K562 (cell line): Measurements from ENCODE around the gene BAMBI. TPM values are rescaled to one million over a fixed set of nuclear protein-coding genes. Genes with fewer than 3 reads are reported as not detected.

Experiments used
- ATAC-seq: fragments of 200-7000 bp; cut with Tn5 transposase; 3 replicates; pipeline ENCODE4 v1.9.1; 2020; ENCODE audit warnings: moderate library complexity
- BruUV-seq: library from RNA; stranded (reverse); fragments of 400-500 nt; replicated peaks from 2 replicates; lab custom pipeline; 2021; lab: Mats Ljungman, UMichigan
- CTCF ChIA-PET: fragments of 300-600 bp; formaldehyde crosslinking; extraction: SDS; loops from one replicate; lab custom pipeline; 2021; ENCODE audit warnings: low intra/inter-chr PET ratio; lab: Yijun Ruan, JAX
- POLR2A ChIA-PET: fragments of 300-600, 350-650 bp; sonication (Branson Sonifier 250); formaldehyde crosslinking; extraction: SDS; loops from one replicate; lab custom pipeline; 2021; ENCODE audit warnings: antibody characterized with exemption, inconsistent platforms; lab: Yijun Ruan, JAX
- DNase-seq, 4 experiments: peaks; one replicate each; pipeline versions ENCODE4 v3.0.0 to v3.0.0-alpha.2; 2011 to 2018; ENCODE audit warnings: low spot score in 3 of 4, mixed read lengths in 3 of 4; ENCODE audit errors: extremely low read depth in 1 of 4
- FAIRE-seq: peaks from 2 replicates; lab custom pipeline; 2011; peaks lifted over from hg19 to GRCh38; lab: Jason Lieb, UNC
- H2AFZ ChIP-seq: 2 replicates; pipeline ENCODE4 v1.6.0; 2011; ENCODE audit warnings: low read depth, low read length, control low read depth, inconsistent platforms
- H3K27ac ChIP-seq: fragments of 200-600 bp; 3 replicates; pipeline ENCODE4 v1.8.0; 2011; ENCODE audit warnings: low read depth, mild to moderate bottlenecking, control low read depth, inconsistent platforms, low read length, moderate library complexity, mixed read lengths; ENCODE audit errors: extremely low read depth
- H3K27me3 ChIP-seq, 2 experiments: fragments of 300-600 bp in 1 of 2; 2 replicates in 1 of 2; 3 replicates in 1 of 2; pipeline versions ENCODE4 v1.6.0 to v1.8.0; 2011; ENCODE audit warnings: inconsistent platforms in 2 of 2, low read length in 2 of 2, mild to moderate bottlenecking in 1 of 2, mixed read lengths in 1 of 2, moderate library complexity in 1 of 2; ENCODE audit not compliant: control insufficient read depth in 2 of 2, insufficient read depth in 2 of 2
- H3K36me3 ChIP-seq: fragments of 300-600 bp; 3 replicates; pipeline ENCODE4 v1.8.0; 2011; ENCODE audit warnings: mild to moderate bottlenecking, low read length, inconsistent platforms; ENCODE audit not compliant: control insufficient read depth, insufficient read depth
- H3K4me1 ChIP-seq, 2 experiments: fragments of 200-600 bp in 1 of 2; replicated peaks in 1 of 2; 2 replicates in 1 of 2; 3 replicates in 1 of 2; pipeline versions ENCODE4 v1.5.1 to v1.8.0; 2011; ENCODE audit warnings: inconsistent platforms in 2 of 2, low read length in 2 of 2, mild to moderate bottlenecking in 1 of 2, mixed read lengths in 1 of 2, moderate library complexity in 1 of 2; ENCODE audit not compliant: control insufficient read depth in 2 of 2, insufficient read depth in 2 of 2
- H3K4me2 ChIP-seq: 2 replicates; pipeline ENCODE4 v1.6.1; 2011; ENCODE audit warnings: low read length, control low read depth, inconsistent platforms, mixed read lengths; ENCODE audit not compliant: insufficient read depth
- H3K4me3 ChIP-seq: fragments of 200-600 bp; sonication (generic), shearing (Covaris generic); 2 replicates; pipeline ENCODE4 v1.5.1; 2016; ENCODE audit warnings: control low read depth, inconsistent platforms
- H3K79me2 ChIP-seq: fragments of 200-600 bp; 3 replicates; pipeline ENCODE4 v1.8.0; 2011; ENCODE audit warnings: low read length, inconsistent platforms; ENCODE audit not compliant: control insufficient read depth, insufficient read depth
- H3K9ac ChIP-seq, 2 experiments: 2 replicates each; pipeline versions ENCODE4 v1.6.0 to v1.6.1; 2011; ENCODE audit warnings: low read depth in 2 of 2, low read length in 2 of 2, control low read depth in 1 of 2, inconsistent platforms in 1 of 2, mild to moderate bottlenecking in 1 of 2, mixed read lengths in 1 of 2; ENCODE audit not compliant: insufficient read depth in 1 of 2
- H3K9me1 ChIP-seq: one replicate; pipeline ENCODE4 v1.6.0; 2011; ENCODE audit warnings: inconsistent platforms, mild to moderate bottlenecking, low read length, moderate library complexity; ENCODE audit not compliant: control insufficient read depth, insufficient read depth
- H3K9me3 ChIP-seq: replicated peaks from 2 replicates; pipeline ENCODE4 v1.5.1; 2011; ENCODE audit warnings: low read depth, low read length, inconsistent platforms; ENCODE audit not compliant: control insufficient read depth, insufficient read depth
- H4K20me1 ChIP-seq: replicated peaks from 2 replicates; pipeline ENCODE4 v1.6.1; 2011; ENCODE audit warnings: low read length, inconsistent platforms, mixed read lengths; ENCODE audit not compliant: control insufficient read depth, insufficient read depth
- EP400 ChIP-seq: fragments of 450-650 bp; IDR thresholded peaks from 2 replicates; pipeline ENCODE4 v1.6.1; 2017; ENCODE audit warnings: antibody characterized with exemption, mild to moderate bottlenecking, moderate library complexity
- JUN ChIP-seq, 2 experiments: sonication (generic) in 1 of 2; formaldehyde crosslinking in 1 of 2; IDR thresholded peaks; 2 replicates each; pipeline versions ENCODE4 v1.6.1 to v1.8.0; 2012 to 2022; ENCODE audit warnings: borderline replicate concordance in 2 of 2, mild to moderate bottlenecking in 2 of 2, improper control_type of control experiment in 1 of 2, low read depth in 1 of 2, low read length in 1 of 2, missing genetic modification reagents in 1 of 2
- KAT7 ChIP-seq: sonication (generic); formaldehyde crosslinking; IDR thresholded peaks from 2 replicates; pipeline ENCODE4 v1.8.0; 2022; ENCODE audit warnings: missing genetic modification reagents, mild to moderate bottlenecking, borderline replicate concordance
- RFX5 ChIP-seq: IDR thresholded peaks from 2 replicates; pipeline ENCODE4 v1.6.1; 2011; ENCODE audit warnings: low read depth, mild to moderate bottlenecking, improper control_type of control experiment, low read length
- ZNF77 ChIP-seq: fragments of 250-450 bp; sonication (Bioruptor Pico); IDR thresholded peaks from 2 replicates; pipeline ENCODE4 v1.5.0; 2020
- WGBS: fragments of 100-300 bp; shearing (Covaris generic); methylation state at CpG from one replicate; pipeline ENCODE4 v1.1.6; 2016; ENCODE audit warnings: low coverage, mixed read lengths; ENCODE audit not compliant: insufficient coverage; ENCODE audit errors: missing lambda C conversion rate; 5-methylcytosine and 5-hydroxymethylcytosine counted together
- in situ Hi-C: fragments of 300-500 bp; cut with MboI; formaldehyde crosslinking; loops from 4 replicates; pipeline ENCODE4 v1.15.0; 2018; ENCODE audit warnings: inconsistent platforms, mixed read lengths
- intact Hi-C: fragments of 100-400 bp; cut with micrococcal nuclease; formaldehyde crosslinking; loops from 2 replicates; pipeline ENCODE4 v1.14.2; 2022
- polyA plus RNA-seq, 8 experiments: library from polyadenylated mRNA; depleted of rRNA in 4 of 8; stranded (reverse) in 5 of 8; unstranded in 3 of 8; fragments of >200 nt; fragmentation: Nextera tagmentation in 2 of 8; fragmentation: Illumina TruSeq in 1 of 8; extraction: Ambion mirVana in 2 of 8; extraction: Trizol in 1 of 8; gene quantifications; 2 replicates each; pipeline versions ENCODE4 v1.2.1 to v1.2.3, GENCODE V29; 2011 to 2014; ENCODE audit warnings: inconsistent platforms in 1 of 8, missing spikeins in 1 of 8
- total RNA-seq, 7 experiments: library from RNA; depleted of rRNA in 6 of 7; stranded (reverse); fragments of >200 nt in 6 of 7; fragmentation: Illumina TruSeq in 2 of 7; extraction: Trizol in 2 of 7; gene quantifications; 2 replicates each; pipeline versions ENCODE4 v1.2.1 to v1.2.3, GENCODE V29; 2011 to 2021; ENCODE audit warnings: low replicate concordance in 1 of 7
- TF ChIP-seq, protein P1 (sequence below): sonication (generic); formaldehyde crosslinking; IDR thresholded peaks from 2 replicates; pipeline ENCODE4 v1.8.0; 2022; ENCODE audit warnings: missing genetic modification reagents, mild to moderate bottlenecking, moderate library complexity, borderline replicate concordance
- TF ChIP-seq, protein P2 (sequence below): fragments of 200-800 bp; sonication (Bioruptor generic); IDR thresholded peaks from 2 replicates; pipeline ENCODE4 v1.6.1; 2017; ENCODE audit warnings: missing genetic modification characterization, missing compliant biosample characterization

BAMBI gene
- total and polyA plus RNA-seq, 9 of the 15 experiments (the other 6 are each of a cell fraction or from before 2014, with no cell fraction given) = 2.0 to 21.8 (median 13.5) TPM

DNA sequence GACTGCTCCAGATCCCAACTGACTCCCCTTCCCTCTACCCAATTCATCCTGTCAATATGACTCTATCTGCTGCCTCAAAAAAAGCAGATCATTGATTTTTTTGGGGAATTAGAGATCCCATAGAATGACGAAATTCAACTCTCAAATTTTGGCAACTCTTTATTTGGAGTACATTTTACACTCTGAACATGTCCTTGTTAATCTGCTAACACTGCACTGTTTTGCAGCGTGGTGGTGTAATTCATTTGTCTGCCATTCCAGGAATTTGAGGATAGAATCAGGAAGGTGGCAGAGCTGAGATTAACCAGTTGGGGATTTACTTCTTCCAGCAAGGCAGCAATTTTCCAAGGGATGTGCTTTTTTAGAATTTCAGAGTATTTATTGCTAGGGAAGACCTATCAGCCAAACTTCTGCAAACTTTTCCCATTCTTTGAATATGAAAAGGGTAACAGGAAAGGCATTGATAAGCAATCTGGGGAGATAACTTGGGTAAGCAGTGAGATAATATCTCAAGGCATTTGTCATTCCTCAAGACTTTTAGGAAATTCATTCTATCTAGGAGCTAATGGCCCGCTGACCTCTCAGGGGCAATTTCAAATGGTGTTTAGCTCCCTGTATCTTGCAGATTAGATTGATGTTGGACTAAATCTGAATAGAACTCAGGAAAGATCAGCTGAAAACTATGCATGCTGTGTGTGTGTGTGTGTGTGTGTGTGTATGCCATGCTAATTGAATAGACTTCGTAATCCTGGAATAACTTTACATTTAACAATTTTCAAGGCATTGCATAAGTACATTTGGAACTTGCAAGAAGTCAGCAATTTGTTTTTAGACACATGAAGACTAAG lies 9.7 kb downstream of the BAMBI start (continued):
- no peak for TF ChIP-seq KAT7 (CRISPR knock-in tag)
- TF ChIP-seq, protein P1, sequence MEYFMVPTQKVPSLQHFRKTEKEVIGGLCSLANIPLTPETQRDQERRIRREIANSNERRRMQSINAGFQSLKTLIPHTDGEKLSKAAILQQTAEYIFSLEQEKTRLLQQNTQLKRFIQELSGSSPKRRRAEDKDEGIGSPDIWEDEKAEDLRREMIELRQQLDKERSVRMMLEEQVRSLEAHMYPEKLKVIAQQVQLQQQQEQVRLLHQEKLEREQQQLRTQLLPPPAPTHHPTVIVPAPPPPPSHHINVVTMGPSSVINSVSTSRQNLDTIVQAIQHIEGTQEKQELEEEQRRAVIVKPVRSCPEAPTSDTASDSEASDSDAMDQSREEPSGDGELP = no peak
- TF ChIP-seq, protein P2, sequence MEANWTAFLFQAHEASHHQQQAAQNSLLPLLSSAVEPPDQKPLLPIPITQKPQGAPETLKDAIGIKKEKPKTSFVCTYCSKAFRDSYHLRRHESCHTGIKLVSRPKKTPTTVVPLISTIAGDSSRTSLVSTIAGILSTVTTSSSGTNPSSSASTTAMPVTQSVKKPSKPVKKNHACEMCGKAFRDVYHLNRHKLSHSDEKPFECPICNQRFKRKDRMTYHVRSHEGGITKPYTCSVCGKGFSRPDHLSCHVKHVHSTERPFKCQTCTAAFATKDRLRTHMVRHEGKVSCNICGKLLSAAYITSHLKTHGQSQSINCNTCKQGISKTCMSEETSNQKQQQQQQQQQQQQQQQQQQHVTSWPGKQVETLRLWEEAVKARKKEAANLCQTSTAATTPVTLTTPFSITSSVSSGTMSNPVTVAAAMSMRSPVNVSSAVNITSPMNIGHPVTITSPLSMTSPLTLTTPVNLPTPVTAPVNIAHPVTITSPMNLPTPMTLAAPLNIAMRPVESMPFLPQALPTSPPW = no peak

DNA sequence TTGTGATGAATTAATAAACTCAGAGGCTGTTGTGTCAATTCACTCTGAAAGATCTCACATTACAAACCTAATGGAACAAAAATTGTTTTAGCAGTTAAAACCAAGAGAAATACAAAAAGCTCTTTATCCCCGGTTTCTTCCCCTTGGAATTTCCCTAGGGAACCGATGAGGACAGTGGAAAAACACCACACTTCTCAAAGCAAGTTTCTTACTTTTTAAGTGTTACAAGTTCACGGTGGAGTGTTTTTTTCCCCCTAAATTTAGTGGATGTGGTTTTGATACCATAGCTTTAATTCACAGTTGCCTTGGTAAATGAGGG lies 10.3 kb downstream of the BAMBI start:
- H3K4me3 ChIP-seq = no peak overlapping the region
- in situ Hi-C loops = no loop called here
- CTCF ChIA-PET = no interaction called here
- H3K79me2 ChIP-seq = peaks cover 8% of the 10 kb centered on the region; the same call in 2 of the 3 replicates
- H3K9me1 ChIP-seq = no peaks in the 10 kb centered on the region
- FAIRE-seq (no peak), ATAC-seq (no peak)
- POLR2A ChIA-PET = no interaction called here
- no peak overlapping the region for H3K27ac ChIP-seq
- H2AFZ ChIP-seq = no peak overlapping the region
- peaks cover 20% of the 10 kb centered on the region for H3K36me3 ChIP-seq
- H3K27me3 ChIP-seq = no peaks in the 10 kb centered on the region
- no peak overlapping the region for H3K4me2 ChIP-seq
- no peak overlapping the region for H3K9ac ChIP-seq
- no TSS peak for BruUV-seq
- peaks cover 3 to 5% of the 10 kb centered on the region in 2 experiments; a peak in 4 of 5 replicates for H3K4me1 ChIP-seq
- no peak for TF ChIP-seq EP400
- no peak for TF ChIP-seq RFX5
- TF ChIP-seq JUN (IDR thresholded peaks at IDR 0.05; ENCODE audit: borderline replicate concordance, low read depth, low read length) = no peak
- no peak for TF ChIP-seq JUN (CRISPR knock-in tag; IDR thresholded peaks at IDR 0.05; ENCODE audit: borderline replicate concordance)
- no peak for TF ChIP-seq ZNF77 (CRISPR knock-in tag)
- TF ChIP-seq, all 486 proteins: peak for 0
- 0 out of 2 replicates have a peak, but pooled peaks cover 3% of the 10 kb centered on the region for H4K20me1 ChIP-seq
- intact Hi-C loops = no loop called here
- H3K9me3 ChIP-seq = no peaks in the 10 kb centered on the region
- 68% methylated on average over 3 of the region's 3 CpGs for WGBS
- no peak for DNase-seq
